WTC11 (cell line): ENCODE data around the gene AXDND1.

Experiments used
- AR ChIP-seq: fragments of 250-450 bp; sonication (Bioruptor Pico); IDR thresholded peaks from 2 replicates; pipeline ENCODE4 v1.9.0; 2021; ENCODE audit warnings: mild to moderate bottlenecking
- CREB1 ChIP-seq: sonication (generic); formaldehyde crosslinking; IDR thresholded peaks from 2 replicates; pipeline ENCODE4 v1.8.0; 2023; ENCODE audit warnings: mild to moderate bottlenecking, missing genetic modification reagents
- PRRX2 ChIP-seq: fragments of 250-450 bp; sonication (Bioruptor Pico); IDR thresholded peaks from 2 replicates; pipeline ENCODE4 v1.8.0; 2021; ENCODE audit warnings: mild to moderate bottlenecking
- SP1 ChIP-seq: sonication (generic); formaldehyde crosslinking; conservative IDR thresholded peaks from 2 replicates; pipeline ENCODE4 v1.8.1; 2022; ENCODE audit warnings: missing genetic modification reagents
- ZNF263 ChIP-seq: sonication (generic); formaldehyde crosslinking; IDR thresholded peaks from 2 replicates; pipeline ENCODE4 v1.8.1; 2022; ENCODE audit warnings: low read depth, mild to moderate bottlenecking, moderate library complexity, missing genetic modification reagents
- TF ChIP-seq, protein P1 (sequence below): fragments of 200-600 bp; IDR thresholded peaks from 2 replicates; pipeline ENCODE4 v1.8.0; 2022; ENCODE audit warnings: antibody characterized with exemption
- TF ChIP-seq, protein P2 (sequence below): sonication (generic); formaldehyde crosslinking; IDR thresholded peaks from 2 replicates; pipeline ENCODE4 v1.8.0; 2023; ENCODE audit warnings: missing genetic modification reagents, mild to moderate bottlenecking, borderline replicate concordance
- TF ChIP-seq, protein P3 (sequence below): sonication (generic); formaldehyde crosslinking; IDR thresholded peaks from 2 replicates; pipeline ENCODE4 v1.8.0; 2022; ENCODE audit warnings: mild to moderate bottlenecking, missing genetic modification reagents
- TF ChIP-seq, protein P4 (sequence below): sonication (generic); formaldehyde crosslinking; IDR thresholded peaks from 2 replicates; pipeline ENCODE4 v1.8.1; 2022; ENCODE audit warnings: low read depth, mild to moderate bottlenecking, moderate library complexity, missing genetic modification reagents, borderline replicate concordance

GRCh38 chr1:179337288-179337687, 28.5 kb upstream of the AXDND1 start:
- no peak for TF ChIP-seq SP1 (CRISPR knock-in tag)
- TF ChIP-seq, protein P1, sequence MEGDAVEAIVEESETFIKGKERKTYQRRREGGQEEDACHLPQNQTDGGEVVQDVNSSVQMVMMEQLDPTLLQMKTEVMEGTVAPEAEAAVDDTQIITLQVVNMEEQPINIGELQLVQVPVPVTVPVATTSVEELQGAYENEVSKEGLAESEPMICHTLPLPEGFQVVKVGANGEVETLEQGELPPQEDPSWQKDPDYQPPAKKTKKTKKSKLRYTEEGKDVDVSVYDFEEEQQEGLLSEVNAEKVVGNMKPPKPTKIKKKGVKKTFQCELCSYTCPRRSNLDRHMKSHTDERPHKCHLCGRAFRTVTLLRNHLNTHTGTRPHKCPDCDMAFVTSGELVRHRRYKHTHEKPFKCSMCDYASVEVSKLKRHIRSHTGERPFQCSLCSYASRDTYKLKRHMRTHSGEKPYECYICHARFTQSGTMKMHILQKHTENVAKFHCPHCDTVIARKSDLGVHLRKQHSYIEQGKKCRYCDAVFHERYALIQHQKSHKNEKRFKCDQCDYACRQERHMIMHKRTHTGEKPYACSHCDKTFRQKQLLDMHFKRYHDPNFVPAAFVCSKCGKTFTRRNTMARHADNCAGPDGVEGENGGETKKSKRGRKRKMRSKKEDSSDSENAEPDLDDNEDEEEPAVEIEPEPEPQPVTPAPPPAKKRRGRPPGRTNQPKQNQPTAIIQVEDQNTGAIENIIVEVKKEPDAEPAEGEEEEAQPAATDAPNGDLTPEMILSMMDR: no peak
- TF ChIP-seq CREB1 (CRISPR knock-in tag): no peak
- TF ChIP-seq, protein P2, sequence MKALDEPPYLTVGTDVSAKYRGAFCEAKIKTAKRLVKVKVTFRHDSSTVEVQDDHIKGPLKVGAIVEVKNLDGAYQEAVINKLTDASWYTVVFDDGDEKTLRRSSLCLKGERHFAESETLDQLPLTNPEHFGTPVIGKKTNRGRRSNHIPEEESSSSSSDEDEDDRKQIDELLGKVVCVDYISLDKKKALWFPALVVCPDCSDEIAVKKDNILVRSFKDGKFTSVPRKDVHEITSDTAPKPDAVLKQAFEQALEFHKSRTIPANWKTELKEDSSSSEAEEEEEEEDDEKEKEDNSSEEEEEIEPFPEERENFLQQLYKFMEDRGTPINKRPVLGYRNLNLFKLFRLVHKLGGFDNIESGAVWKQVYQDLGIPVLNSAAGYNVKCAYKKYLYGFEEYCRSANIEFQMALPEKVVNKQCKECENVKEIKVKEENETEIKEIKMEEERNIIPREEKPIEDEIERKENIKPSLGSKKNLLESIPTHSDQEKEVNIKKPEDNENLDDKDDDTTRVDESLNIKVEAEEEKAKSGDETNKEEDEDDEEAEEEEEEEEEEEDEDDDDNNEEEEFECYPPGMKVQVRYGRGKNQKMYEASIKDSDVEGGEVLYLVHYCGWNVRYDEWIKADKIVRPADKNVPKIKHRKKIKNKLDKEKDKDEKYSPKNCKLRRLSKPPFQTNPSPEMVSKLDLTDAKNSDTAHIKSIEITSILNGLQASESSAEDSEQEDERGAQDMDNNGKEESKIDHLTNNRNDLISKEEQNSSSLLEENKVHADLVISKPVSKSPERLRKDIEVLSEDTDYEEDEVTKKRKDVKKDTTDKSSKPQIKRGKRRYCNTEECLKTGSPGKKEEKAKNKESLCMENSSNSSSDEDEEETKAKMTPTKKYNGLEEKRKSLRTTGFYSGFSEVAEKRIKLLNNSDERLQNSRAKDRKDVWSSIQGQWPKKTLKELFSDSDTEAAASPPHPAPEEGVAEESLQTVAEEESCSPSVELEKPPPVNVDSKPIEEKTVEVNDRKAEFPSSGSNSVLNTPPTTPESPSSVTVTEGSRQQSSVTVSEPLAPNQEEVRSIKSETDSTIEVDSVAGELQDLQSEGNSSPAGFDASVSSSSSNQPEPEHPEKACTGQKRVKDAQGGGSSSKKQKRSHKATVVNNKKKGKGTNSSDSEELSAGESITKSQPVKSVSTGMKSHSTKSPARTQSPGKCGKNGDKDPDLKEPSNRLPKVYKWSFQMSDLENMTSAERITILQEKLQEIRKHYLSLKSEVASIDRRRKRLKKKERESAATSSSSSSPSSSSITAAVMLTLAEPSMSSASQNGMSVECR (CRISPR knock-in tag): no peak
- TF ChIP-seq AR (CRISPR knock-in tag): no peak
- no peak for TF ChIP-seq ZNF263 (CRISPR knock-in tag)
- TF ChIP-seq, protein P3, sequence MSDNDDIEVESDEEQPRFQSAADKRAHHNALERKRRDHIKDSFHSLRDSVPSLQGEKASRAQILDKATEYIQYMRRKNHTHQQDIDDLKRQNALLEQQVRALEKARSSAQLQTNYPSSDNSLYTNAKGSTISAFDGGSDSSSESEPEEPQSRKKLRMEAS (CRISPR knock-in tag): no peak
- no peak for TF ChIP-seq PRRX2 (CRISPR knock-in tag)
- TF ChIP-seq, protein P4, sequence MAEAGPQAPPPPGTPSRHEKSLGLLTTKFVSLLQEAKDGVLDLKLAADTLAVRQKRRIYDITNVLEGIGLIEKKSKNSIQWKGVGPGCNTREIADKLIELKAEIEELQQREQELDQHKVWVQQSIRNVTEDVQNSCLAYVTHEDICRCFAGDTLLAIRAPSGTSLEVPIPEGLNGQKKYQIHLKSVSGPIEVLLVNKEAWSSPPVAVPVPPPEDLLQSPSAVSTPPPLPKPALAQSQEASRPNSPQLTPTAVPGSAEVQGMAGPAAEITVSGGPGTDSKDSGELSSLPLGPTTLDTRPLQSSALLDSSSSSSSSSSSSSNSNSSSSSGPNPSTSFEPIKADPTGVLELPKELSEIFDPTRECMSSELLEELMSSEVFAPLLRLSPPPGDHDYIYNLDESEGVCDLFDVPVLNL (CRISPR knock-in tag): no peak
